ENCODE results near the gene S1PR5. TPM values are rescaled to one million over a fixed set of nuclear protein-coding genes. Genes with fewer than 3 reads are reported as not detected.

S1PR5 gene
- total and polyA plus RNA-seq, 9 of the 15 experiments (the other 6 are each of a cell fraction or from before 2014, with no cell fraction given): 0.03 to 0.54 (median 0.35) TPM; not detected in 4

GRCh38 chr19:10464456-10464855 lies 52.8 kb downstream of the S1PR5 start (continued):
- no peak for TF ChIP-seq TBP (optimal IDR thresholded peaks at IDR 0.05; ENCODE audit: low read depth, low read length)
- TF ChIP-seq ZKSCAN1 (IDR thresholded peaks at IDR 0.05; ENCODE audit: low read depth, low read length): no peak
- no peak for TF ChIP-seq TFAP4 (CRISPR knock-in tag; IDR thresholded peaks at IDR 0.05; ENCODE audit: borderline replicate concordance)
- TF ChIP-seq KLF13 (tag; IDR thresholded peaks at IDR 0.05; ENCODE audit: borderline replicate concordance, low read depth): no peak
- no peak for TF ChIP-seq CBX2 (IDR thresholded peaks at IDR 0.05; ENCODE audit: insufficient read depth, low read length, poor library complexity, severe bottlenecking)
- TF ChIP-seq, protein P1, sequence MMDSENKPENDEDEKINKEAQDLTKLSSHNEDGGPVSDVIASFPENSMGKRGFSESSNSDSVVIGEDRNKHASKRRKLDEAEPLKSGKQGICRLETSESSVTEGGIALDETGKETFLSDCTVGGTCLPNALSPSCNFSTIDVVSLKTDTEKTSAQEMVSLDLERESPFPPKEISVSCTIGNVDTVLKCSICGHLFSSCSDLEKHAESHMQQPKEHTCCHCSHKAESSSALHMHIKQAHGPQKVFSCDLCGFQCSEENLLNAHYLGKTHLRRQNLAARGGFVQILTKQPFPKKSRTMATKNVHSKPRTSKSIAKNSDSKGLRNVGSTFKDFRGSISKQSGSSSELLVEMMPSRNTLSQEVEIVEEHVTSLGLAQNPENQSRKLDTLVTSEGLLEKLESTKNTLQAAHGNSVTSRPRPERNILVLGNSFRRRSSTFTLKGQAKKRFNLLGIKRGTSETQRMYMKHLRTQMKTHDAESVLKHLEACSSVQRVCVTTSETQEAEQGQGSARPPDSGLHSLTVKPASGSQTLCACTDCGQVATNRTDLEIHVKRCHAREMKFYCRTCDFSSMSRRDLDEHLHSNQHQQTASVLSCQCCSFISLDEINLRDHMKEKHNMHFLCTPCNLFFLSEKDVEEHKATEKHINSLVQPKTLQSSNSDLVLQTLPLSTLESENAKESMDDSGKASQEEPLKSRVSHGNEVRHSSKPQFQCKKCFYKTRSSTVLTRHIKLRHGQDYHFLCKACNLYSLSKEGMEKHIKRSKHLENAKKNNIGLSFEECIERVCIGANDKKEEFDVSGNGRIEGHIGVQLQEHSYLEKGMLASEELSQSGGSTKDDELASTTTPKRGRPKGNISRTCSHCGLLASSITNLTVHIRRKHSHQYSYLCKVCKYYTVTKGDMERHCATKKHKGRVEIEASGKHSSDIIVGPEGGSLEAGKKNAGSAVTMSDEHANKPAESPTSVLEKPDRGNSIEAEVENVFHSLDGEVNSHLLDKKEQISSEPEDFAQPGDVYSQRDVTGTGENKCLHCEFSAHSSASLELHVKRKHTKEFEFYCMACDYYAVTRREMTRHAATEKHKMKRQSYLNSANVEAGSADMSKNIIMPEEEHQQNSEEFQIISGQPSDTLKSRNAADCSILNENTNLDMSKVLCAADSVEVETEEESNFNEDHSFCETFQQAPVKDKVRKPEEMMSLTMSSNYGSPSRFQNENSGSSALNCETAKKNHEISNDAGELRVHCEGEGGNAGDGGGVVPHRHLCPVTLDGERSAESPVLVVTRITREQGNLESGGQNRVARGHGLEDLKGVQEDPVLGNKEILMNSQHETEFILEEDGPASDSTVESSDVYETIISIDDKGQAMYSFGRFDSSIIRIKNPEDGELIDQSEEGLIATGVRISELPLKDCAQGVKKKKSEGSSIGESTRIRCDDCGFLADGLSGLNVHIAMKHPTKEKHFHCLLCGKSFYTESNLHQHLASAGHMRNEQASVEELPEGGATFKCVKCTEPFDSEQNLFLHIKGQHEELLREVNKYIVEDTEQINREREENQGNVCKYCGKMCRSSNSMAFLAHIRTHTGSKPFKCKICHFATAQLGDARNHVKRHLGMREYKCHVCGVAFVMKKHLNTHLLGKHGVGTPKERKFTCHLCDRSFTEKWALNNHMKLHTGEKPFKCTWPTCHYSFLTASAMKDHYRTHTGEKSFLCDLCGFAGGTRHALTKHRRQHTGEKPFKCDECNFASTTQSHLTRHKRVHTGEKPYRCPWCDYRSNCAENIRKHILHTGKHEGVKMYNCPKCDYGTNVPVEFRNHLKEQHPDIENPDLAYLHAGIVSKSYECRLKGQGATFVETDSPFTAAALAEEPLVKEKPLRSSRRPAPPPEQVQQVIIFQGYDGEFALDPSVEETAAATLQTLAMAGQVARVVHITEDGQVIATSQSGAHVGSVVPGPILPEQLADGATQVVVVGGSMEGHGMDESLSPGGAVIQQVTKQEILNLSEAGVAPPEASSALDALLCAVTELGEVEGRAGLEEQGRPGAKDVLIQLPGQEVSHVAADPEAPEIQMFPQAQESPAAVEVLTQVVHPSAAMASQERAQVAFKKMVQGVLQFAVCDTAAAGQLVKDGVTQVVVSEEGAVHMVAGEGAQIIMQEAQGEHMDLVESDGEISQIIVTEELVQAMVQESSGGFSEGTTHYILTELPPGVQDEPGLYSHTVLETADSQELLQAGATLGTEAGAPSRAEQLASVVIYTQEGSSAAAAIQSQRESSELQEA (IDR thresholded peaks at IDR 0.05; ENCODE audit: low read depth): no peak
- no peak for TF ChIP-seq ZNF778 (CRISPR knock-in tag; IDR thresholded peaks at IDR 0.05)
- no peak for TF ChIP-seq ZNF75A (CRISPR knock-in tag; IDR thresholded peaks at IDR 0.05)
- TF ChIP-seq BHLHE40 (IDR thresholded peaks at IDR 0.05; ENCODE audit: low read length): no peak
- no peak for TF ChIP-seq ZBTB8A (IDR thresholded peaks at IDR 0.05; ENCODE audit: partially characterized antibody)
- no peak for TF ChIP-seq ZNF584 (CRISPR knock-in tag; IDR thresholded peaks at IDR 0.05; ENCODE audit: low read depth)
- TF ChIP-seq TEAD2 (tag; IDR thresholded peaks at IDR 0.05): no peak

Measured in K562 (cell line).